Immature natural killer cell (primary cell): ENCODE data around the gene SEPSECS. TPM values are rescaled to one million over a fixed set of nuclear protein-coding genes. Genes with fewer than 3 reads are reported as not detected.

Experiments used
- DNase-seq, 3 donors: peaks; one replicate each; pipeline ENCODE4 v3.0.0; 2022; ENCODE audit warnings: mixed read lengths in 1 of 3
- H3K27ac Mint-ChIP-seq, 6 donors: one replicate each; pipeline ENCODE4 v1.8.0; 2020; ENCODE audit warnings: mixed read lengths in 6 of 6, mild to moderate bottlenecking in 5 of 6, inconsistent platforms in 4 of 6, moderate library complexity in 3 of 6
- H3K27me3 Mint-ChIP-seq, 3 donors: one replicate each; pipeline ENCODE4 v1.8.0; 2020 to 2021; ENCODE audit warnings: low read depth in 3 of 3, mild to moderate bottlenecking in 3 of 3, mixed read lengths in 3 of 3, moderate library complexity in 3 of 3, inconsistent platforms in 1 of 3
- H3K36me3 Mint-ChIP-seq, 3 donors: one replicate each; pipeline ENCODE4 v1.8.0; 2020; ENCODE audit warnings: mixed read lengths in 3 of 3, inconsistent platforms in 2 of 3, mild to moderate bottlenecking in 2 of 3
- H3K4me1 Mint-ChIP-seq, 2 donors: one replicate each; pipeline ENCODE4 v1.8.0; 2020; ENCODE audit warnings: inconsistent platforms in 2 of 2, mild to moderate bottlenecking in 2 of 2, mixed read lengths in 2 of 2, moderate library complexity in 1 of 2
- H3K4me3 Mint-ChIP-seq, 5 donors: one replicate each; pipeline ENCODE4 v1.8.0; 2020; ENCODE audit warnings: mild to moderate bottlenecking in 5 of 5, mixed read lengths in 5 of 5, inconsistent platforms in 3 of 5, moderate library complexity in 3 of 5
- H3K9me3 Mint-ChIP-seq, 6 donors: one replicate each; pipeline ENCODE4 v1.8.0; 2020; ENCODE audit warnings: mild to moderate bottlenecking in 6 of 6, mixed read lengths in 6 of 6, inconsistent platforms in 4 of 6, moderate library complexity in 3 of 6
- polyA plus RNA-seq, 3 donors: library from polyadenylated mRNA; unstranded; fragments of 300-500 nt; fragmentation: Illumina TruSeq; gene quantifications; one replicate each; pipeline ENCODE4 v1.2.3, GENCODE V29; 2021

SEPSECS gene
- polyA plus RNA-seq, 3 donors from 2014 or later: 2.1 to 6.0 (median 4.6) TPM

GRCh38 chr4:25171201-25171865 lies 11.1 kb upstream of the SEPSECS start:
- H3K27ac Mint-ChIP-seq: no peak overlapping the region
- no peaks in the 10 kb centered on the region for H3K27me3 Mint-ChIP-seq
- H3K4me3 Mint-ChIP-seq: no peak overlapping the region
- peaks cover 3 to 38% of the 10 kb centered on the region in 2 donors for H3K4me1 Mint-ChIP-seq
- no peak for DNase-seq
- no peaks in the 10 kb centered on the region for H3K9me3 Mint-ChIP-seq
- H3K36me3 Mint-ChIP-seq: peaks cover 16 to 31% (median 22%) of the 10 kb centered on the region in 3 donors

GRCh38 chr4:25169446-25169845 lies 9.2 kb upstream of the SEPSECS start:
- Mint-ChIP-seq H3K36me3 (peaks cover 25 to 38% (median 25%) of the 10 kb centered on the region in 3 donors), H3K27ac (no peak overlapping the region), H3K4me1 (peaks cover 7 to 51% of the 10 kb centered on the region in 2 donors), H3K4me3 (no peak overlapping the region), H3K9me3 (no peaks in the 10 kb centered on the region), H3K27me3 (no peaks in the 10 kb centered on the region)
- no peak for DNase-seq

- no peak overlapping the region for H3K27ac Mint-ChIP-seq
- no peaks in the 10 kb centered on the region for H3K9me3 Mint-ChIP-seq
- no peak overlapping the region for H3K4me3 Mint-ChIP-seq
- no peak for DNase-seq
- peaks cover 0 to 2% (median 0%) of the 10 kb centered on the region in 3 donors for H3K27me3 Mint-ChIP-seq
- H3K36me3 Mint-ChIP-seq: peaks cover 12 to 31% (median 25%) of the 10 kb centered on the region in 3 donors
- peaks cover 37 to 61% of the 10 kb centered on the region in 2 donors for H3K4me1 Mint-ChIP-seq
Measured at GRCh38 chr4:25165916-25166315, 5.7 kb upstream of the SEPSECS start.

- H3K36me3 Mint-ChIP-seq: peaks cover 9 to 25% (median 17%) of the 10 kb centered on the region in 3 donors
- H3K9me3 Mint-ChIP-seq: no peaks in the 10 kb centered on the region
- peaks cover 13 to 16% (median 14%) of the 10 kb centered on the region in 3 donors for H3K27me3 Mint-ChIP-seq
- peak overlapping the region in 1 of 5 donors; percentile 11 for H3K4me3 Mint-ChIP-seq
- H3K27ac Mint-ChIP-seq: peak overlapping the region in 1 of 6 donors; percentile 50
- no peak for DNase-seq
- peaks cover 51 to 85% of the 10 kb centered on the region in 2 donors for H3K4me1 Mint-ChIP-seq
Measured at GRCh38 chr4:25163196-25163595, 2.9 kb upstream of the SEPSECS start.

GRCh38 chr4:25162566-25162965 lies 2.3 kb upstream of the SEPSECS start:
- peaks cover 53 to 89% of the 10 kb centered on the region in 2 donors for H3K4me1 Mint-ChIP-seq
- H3K27me3 Mint-ChIP-seq: peaks cover 13 to 16% (median 14%) of the 10 kb centered on the region in 3 donors
- peak overlapping the region in 2 of 5 donors; percentile 12 to 29 for H3K4me3 Mint-ChIP-seq
- H3K27ac Mint-ChIP-seq: peak overlapping the region in 1 of 6 donors; percentile 41
- peaks cover 9 to 23% (median 15%) of the 10 kb centered on the region in 3 donors for H3K36me3 Mint-ChIP-seq
- no peak for DNase-seq
- no peaks in the 10 kb centered on the region for H3K9me3 Mint-ChIP-seq

- DNase-seq: no peak
- Mint-ChIP-seq H3K36me3 (peaks cover 6 to 19% (median 12%) of the 10 kb centered on the region in 3 donors), H3K27ac (peak overlapping the region; percentile 93 to 99 (median 95)), H3K4me3 (peak overlapping the region; percentile 83 to 99 (median 92)), H3K9me3 (no peaks in the 10 kb centered on the region), H3K27me3 (peaks cover 13 to 16% (median 14%) of the 10 kb centered on the region in 3 donors), H3K4me1 (peaks cover 53 to 80% of the 10 kb centered on the region in 2 donors)
Measured at GRCh38 chr4:25161593-25161950, 1.3 kb upstream of the SEPSECS start.

GRCh38 chr4:25160714-25161592 lies 704 bp upstream of the SEPSECS start:
- Mint-ChIP-seq H3K4me1 (peaks cover 49 to 74% of the 10 kb centered on the region in 2 donors), H3K36me3 (peaks cover 0 to 14% (median 7%) of the 10 kb centered on the region in 3 donors), H3K4me3 (peak overlapping the region; percentile 83 to 99 (median 92)), H3K27ac (peak overlapping the region; percentile 93 to 99 (median 95)), H3K27me3 (peaks cover 13 to 16% (median 14%) of the 10 kb centered on the region in 3 donors), H3K9me3 (no peaks in the 10 kb centered on the region)
- DNase-seq: no peak

GRCh38 chr4:25158817-25159216 lies 1.4 kb downstream of the SEPSECS start:
- H3K9me3 Mint-ChIP-seq: no peaks in the 10 kb centered on the region
- peaks cover 13 to 16% (median 14%) of the 10 kb centered on the region in 3 donors for H3K27me3 Mint-ChIP-seq
- H3K4me3 Mint-ChIP-seq: peak overlapping the region; percentile 83 to 99 (median 92)
- peaks cover 43 to 61% of the 10 kb centered on the region in 2 donors for H3K4me1 Mint-ChIP-seq
- H3K27ac Mint-ChIP-seq: peak overlapping the region in 5 of 6 donors; percentile 93 to 98 (median 95)
- DNase-seq: no peak
- peaks cover 0 to 17% (median 3%) of the 10 kb centered on the region in 3 donors for H3K36me3 Mint-ChIP-seq

GRCh38 chr4:25157081-25157480 lies 3.2 kb downstream of the SEPSECS start:
- H3K36me3 Mint-ChIP-seq: peaks cover 0 to 13% (median 3%) of the 10 kb centered on the region in 3 donors
- peaks cover 13 to 16% (median 14%) of the 10 kb centered on the region in 3 donors for H3K27me3 Mint-ChIP-seq
- H3K4me3 Mint-ChIP-seq: no peak overlapping the region
- H3K4me1 Mint-ChIP-seq: peaks cover 30 to 43% of the 10 kb centered on the region in 2 donors
- no peak for DNase-seq
- no peak overlapping the region for H3K27ac Mint-ChIP-seq
- H3K9me3 Mint-ChIP-seq: no peaks in the 10 kb centered on the region

- H3K9me3 Mint-ChIP-seq: no peaks in the 10 kb centered on the region
- peaks cover 18 to 32% of the 10 kb centered on the region in 2 donors for H3K4me1 Mint-ChIP-seq
- H3K27me3 Mint-ChIP-seq: peaks cover 12 to 16% (median 13%) of the 10 kb centered on the region in 3 donors
- no peak overlapping the region for H3K27ac Mint-ChIP-seq
- H3K4me3 Mint-ChIP-seq: no peak overlapping the region
- DNase-seq: no peak
- H3K36me3 Mint-ChIP-seq: peaks cover 0 to 13% (median 3%) of the 10 kb centered on the region in 3 donors
Measured at GRCh38 chr4:25155947-25156346, 4.3 kb downstream of the SEPSECS start.

- H3K27me3 Mint-ChIP-seq: peaks cover 2 to 8% (median 5%) of the 10 kb centered on the region in 3 donors
- no peaks in the 10 kb centered on the region for H3K9me3 Mint-ChIP-seq
- peaks cover 0 to 13% (median 3%) of the 10 kb centered on the region in 3 donors for H3K36me3 Mint-ChIP-seq
- H3K4me1 Mint-ChIP-seq: peaks cover 9 to 20% of the 10 kb centered on the region in 2 donors
- H3K4me3 Mint-ChIP-seq: no peak overlapping the region
- no peak overlapping the region for H3K27ac Mint-ChIP-seq
- DNase-seq: no peak
Measured at GRCh38 chr4:25154594-25155265, 5.5 kb downstream of the SEPSECS start.

- H3K4me3 Mint-ChIP-seq: no peak overlapping the region
- no peak overlapping the region for H3K27ac Mint-ChIP-seq
- no peaks in the 10 kb centered on the region for H3K9me3 Mint-ChIP-seq
- H3K4me1 Mint-ChIP-seq: peaks cover 0 to 7% of the 10 kb centered on the region in 2 donors
- no peak for DNase-seq
- H3K27me3 Mint-ChIP-seq: peaks cover 0 to 2% (median 1%) of the 10 kb centered on the region in 3 donors
- peaks cover 7 to 14% (median 12%) of the 10 kb centered on the region in 3 donors for H3K36me3 Mint-ChIP-seq
Measured at GRCh38 chr4:25146076-25146475, 14.2 kb downstream of the SEPSECS start.

- H3K4me3 Mint-ChIP-seq: no peak overlapping the region
- H3K27ac Mint-ChIP-seq: no peak overlapping the region
- no peak for DNase-seq
- peaks cover 10 to 14% (median 13%) of the 10 kb centered on the region in 3 donors for H3K36me3 Mint-ChIP-seq
- H3K27me3 Mint-ChIP-seq: no peaks in the 10 kb centered on the region
- H3K9me3 Mint-ChIP-seq: no peaks in the 10 kb centered on the region
- peaks cover 0 to 8% of the 10 kb centered on the region in 2 donors for H3K4me1 Mint-ChIP-seq
Measured at GRCh38 chr4:25144870-25145481, 15.3 kb downstream of the SEPSECS start.
